ENCODE data around the gene MAN1C1.
"Not testable (repeated sequence)": the region's sequence is repeated elsewhere in the genome, so short reads cannot be mapped to it uniquely, and the experiment has no call there.

Gene MAN1C1

DNA sequence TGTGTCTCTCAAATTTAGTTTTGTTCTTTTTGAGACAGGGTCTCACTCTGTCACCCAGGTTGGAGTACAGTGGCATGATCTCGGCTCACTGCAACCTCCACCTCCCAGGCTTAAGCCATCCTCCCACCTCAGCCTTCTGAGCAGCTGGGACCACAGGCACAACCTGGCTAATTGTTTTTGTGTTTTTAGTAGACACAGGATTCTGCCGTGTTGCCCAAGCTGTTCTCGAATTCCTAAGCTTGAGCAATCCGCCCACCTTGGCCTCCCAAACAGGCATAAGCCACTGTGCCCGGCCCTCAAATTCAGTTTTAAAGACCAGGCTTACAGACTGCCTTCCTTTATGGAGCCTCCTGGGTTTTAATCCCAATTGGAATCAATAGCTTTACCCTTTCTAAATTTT lies 99.7 kb downstream of the MAN1C1 start:
- no peak for DNase-seq (ENCODE audit: low spot score)

DNA sequence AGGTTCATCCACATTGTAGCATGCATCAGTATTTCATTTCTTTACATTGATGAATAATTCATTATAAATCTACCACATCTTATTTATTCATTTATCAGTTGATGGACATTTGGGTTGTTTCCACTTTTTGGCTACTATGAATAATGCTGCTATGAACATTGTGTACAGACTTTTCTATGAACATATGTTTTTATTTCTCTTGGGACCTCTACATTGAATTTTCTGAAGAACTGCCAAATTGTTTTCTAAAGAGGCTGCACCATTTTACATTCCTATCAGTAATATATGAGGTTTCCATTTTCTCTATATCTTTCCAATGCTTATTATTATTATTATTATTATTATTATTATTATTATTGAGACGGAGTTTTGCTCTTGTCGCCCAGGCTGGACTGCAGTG lies 102.1 kb downstream of the MAN1C1 start:
- no peak for DNase-seq (ENCODE audit: low spot score)

GRCh38 chr1:25720624-25721023 lies 104.0 kb downstream of the MAN1C1 start:
- DNase-seq (ENCODE audit: low spot score), result no peak

- DNase-seq (ENCODE audit: low spot score), result no peak
Measured at GRCh38 chr1:25723250-25723880, 106.8 kb downstream of the MAN1C1 start.

- DNase-seq (ENCODE audit: low spot score), result no peak
Measured at GRCh38 chr1:25724201-25724600, 107.6 kb downstream of the MAN1C1 start.

GRCh38 chr1:25724966-25725365 lies 108.4 kb downstream of the MAN1C1 start:
- DNase-seq (ENCODE audit: low spot score), result no peak

DNA sequence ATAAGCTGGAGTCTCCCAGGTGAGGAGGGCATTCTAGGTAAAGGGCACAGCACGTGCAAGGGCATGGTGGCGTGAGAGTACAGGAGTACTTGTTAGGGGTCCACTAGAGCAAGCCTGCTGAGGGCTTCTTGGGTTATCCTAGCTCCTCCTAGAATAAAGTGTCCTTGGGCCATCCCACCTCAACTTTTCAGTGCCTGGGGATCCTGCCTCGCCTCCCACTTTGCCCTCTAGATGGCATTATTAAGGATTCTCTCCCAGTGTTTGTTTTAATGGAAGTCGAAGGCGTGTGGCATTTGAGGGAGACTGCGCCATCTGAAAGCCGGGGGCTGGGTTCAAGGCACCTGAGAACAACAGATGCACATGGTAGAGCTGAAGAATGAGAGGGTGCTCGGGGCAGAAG lies 108.9 kb downstream of the MAN1C1 start:
- no peak for DNase-seq (ENCODE audit: low spot score)

DNA sequence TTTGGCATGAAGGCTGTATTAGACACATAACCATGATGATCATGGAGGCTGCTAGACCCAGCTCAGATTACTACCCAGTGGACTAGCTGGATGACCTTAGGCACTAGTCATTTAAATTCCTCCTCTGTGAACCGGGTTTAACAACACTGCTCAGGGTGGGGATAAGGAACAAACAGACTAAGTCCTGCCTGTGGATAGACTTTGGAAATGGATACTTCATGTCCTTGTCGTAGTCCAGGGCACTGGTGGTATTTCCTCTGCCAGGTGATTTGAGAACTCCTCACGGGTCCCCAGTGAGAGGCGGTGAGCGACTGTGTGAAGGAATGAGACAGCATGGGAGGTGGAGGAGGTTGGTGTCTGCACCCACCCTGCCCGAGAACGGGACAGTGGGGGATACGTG lies 110.5 kb downstream of the MAN1C1 start:
- no peak for DNase-seq (ENCODE audit: low spot score)

DNA sequence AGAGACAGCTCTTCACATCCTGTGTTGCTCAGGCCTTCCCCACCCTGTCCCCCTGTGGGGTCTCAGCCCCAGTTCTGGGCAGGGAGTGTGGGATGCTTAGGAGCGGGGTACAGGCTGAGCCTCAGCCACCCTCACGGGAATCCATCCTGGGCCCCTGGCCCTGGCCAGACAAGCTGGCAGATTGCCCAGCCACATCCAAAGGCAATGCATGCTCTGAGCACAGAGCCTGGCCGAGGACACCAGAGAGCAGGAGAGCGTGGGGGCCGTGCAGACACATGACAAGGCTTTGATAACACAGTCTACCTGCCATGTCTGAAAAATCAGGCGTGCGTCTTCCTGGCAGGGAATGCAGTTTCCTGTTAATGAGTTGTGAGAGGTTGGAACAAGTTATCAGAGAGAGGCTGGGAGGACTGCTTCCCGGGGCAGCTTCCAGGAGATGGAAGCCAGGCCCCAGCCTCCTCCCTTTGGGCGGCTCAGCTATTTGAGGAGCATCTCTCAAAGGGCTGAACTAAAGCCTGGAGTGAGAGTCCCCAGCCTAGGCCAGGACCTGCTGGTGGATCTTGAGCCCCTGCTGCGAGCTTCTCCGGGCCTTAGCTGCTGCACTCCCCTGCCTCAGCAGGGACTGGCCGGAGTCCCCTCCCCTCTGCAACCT lies 111.2 kb downstream of the MAN1C1 start:
- DNase-seq (ENCODE audit: low spot score), result no peak

DNA sequence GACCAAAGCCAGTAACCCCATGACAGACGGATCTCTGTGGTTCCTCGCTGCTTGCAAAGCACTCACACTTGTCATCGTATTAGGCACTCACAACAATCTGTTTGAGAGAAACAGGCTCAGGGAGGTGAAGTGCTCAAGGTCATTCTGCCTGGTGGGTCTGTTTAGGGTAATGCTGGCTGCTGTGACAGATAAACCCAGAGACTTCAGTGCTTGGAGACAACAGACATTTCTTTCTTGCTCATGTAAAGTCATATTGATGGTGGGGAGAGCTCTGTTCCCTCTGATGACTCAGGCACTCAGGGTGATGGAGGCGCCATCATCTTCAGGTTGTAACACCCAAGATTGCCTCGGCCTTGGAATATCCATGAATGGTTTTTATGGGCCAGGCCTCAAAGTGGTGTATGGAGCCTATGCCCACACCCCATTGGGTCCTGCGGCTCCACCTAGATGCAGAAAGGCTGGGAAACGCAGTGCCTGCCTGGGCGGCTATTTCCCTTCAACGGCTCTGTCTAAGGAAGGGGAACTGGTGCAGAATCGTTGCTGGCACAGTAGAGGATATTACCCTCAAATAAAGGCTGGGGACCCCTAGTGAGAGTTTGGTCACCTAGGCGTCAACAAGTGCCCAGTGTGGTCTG lies 111.8 kb downstream of the MAN1C1 start:
- DNase-seq (ENCODE audit: low spot score), result no peak

DNA sequence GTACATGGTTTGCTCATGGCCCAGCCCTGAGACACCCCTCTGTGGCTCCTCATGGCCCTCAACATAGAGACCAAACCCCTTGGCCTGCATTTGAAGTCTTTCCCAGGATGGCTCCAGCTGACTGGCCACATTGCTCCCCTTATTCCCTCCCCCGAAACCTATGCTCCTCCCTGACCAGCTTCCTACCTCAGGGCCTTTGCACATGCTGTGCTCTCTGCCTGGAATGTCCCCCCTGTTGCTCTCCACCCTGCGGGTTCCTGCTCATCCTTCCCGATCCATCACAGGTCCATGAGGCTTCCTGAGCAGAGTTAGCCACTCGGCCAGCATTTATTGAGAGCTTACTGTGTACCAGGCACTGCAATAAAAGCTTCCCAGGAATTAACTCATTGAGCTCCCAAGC lies 112.5 kb downstream of the MAN1C1 start:
- DNase-seq (ENCODE audit: low spot score), result no peak

DNA sequence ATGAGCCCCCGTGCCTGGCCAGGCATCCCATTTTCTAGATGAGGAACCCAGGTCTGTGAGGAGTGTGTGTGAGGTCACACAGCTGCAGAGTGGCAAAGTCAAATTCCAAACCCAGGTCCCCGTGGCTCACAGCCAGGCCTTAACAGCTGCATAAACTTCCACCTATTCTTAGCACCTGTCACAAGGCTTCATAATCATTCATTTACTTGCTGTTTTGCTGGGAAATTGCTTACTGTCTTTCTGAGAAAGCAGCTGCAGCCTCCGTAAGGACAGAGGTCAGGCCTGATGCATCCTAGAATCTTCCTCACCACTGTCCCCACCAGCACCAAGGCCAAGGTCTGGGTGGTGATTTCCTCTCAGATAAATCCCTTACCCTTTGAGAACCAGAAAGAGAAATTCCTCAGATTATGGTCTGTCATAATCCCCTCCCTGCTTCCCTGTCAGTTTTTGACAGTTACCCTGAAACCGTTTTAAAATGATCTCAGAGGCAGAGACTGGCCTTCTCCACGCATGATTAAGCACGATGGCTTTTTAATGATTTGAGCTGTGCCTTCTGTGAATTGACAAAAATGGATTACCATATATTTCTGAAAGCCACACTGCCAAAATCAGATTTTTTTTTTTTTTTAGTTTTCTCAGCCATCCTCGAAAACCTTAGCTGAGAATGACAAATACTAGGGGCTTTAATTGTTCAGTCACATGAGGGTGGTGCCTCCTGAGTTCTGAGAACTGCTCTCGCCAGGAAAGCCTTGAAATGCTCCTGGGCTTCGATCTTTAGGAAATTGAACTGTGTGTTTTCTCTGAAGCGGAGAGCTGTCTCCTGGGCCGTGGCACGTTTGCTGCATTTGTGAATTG lies 113.4 kb downstream of the MAN1C1 start:
- DNase-seq (ENCODE audit: low spot score), result no peak

DNA sequence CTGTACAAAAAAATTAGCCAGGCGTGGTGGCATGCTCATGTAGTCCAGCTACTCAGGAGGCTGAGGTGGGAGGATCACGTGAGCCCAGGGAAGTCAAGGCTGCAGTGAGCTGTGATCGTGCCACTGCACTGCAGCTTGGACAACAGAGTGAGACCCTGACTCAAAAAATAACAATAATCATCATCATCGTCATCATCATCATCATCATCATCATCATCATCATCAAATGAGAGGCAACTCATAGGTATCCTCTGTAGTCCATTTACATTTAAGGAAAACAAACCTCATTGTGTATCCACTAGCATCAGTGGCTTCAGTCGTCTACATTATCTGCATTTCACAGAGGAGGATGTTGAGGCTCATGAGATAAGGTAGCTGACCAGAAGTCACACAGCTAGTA lies 114.6 kb downstream of the MAN1C1 start:
- no peak for DNase-seq (ENCODE audit: low spot score)

- DNase-seq (ENCODE audit: low spot score), result no peak
Measured at GRCh38 chr1:25731626-25732370, 115.2 kb downstream of the MAN1C1 start.

DNA sequence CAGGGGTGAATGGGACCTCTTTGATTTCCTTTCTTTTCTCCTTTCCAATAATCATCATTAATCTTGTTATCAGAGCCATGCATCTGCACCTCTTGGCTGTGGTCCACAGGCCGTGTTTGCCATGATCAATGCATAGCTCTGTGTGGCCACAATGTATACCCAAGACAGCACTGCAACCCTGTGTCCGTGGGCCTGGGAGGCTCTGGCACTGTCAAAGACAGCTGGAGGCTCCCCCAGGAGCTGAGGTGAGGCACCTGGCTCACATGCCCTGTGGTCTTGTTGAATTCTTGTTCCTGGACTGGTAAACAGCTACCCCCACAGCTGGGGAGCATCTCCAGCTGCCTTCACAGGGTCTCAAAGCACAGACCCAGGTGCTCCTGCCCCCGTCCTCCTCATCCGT lies 116.2 kb downstream of the MAN1C1 start:
- DNase-seq (ENCODE audit: low spot score), result no peak

DNA sequence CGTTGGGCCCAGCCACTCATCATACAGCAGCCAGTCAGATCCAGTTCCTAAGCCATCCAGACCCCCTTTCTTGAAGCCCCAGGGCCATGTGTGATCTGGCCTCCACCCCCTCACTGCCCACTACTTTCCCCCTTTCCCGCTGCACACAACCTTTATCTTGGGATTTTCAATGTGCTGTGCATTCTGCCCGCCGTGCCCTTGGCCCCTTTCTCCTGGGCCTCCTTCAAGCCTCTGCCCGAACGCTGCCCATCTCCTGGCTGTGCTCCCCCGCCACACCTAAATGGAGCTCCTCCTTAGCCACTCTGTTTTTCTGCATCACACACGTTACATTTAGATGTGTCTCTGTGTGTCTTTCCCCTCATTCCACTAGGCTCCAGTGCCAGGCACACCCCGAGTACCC lies 116.7 kb downstream of the MAN1C1 start:
- no peak for DNase-seq (ENCODE audit: low spot score)

- not testable (repeated sequence) for DNase-seq (ENCODE audit: low spot score)
Measured at GRCh38 chr1:25734991-25735390, 118.4 kb downstream of the MAN1C1 start.

DNA sequence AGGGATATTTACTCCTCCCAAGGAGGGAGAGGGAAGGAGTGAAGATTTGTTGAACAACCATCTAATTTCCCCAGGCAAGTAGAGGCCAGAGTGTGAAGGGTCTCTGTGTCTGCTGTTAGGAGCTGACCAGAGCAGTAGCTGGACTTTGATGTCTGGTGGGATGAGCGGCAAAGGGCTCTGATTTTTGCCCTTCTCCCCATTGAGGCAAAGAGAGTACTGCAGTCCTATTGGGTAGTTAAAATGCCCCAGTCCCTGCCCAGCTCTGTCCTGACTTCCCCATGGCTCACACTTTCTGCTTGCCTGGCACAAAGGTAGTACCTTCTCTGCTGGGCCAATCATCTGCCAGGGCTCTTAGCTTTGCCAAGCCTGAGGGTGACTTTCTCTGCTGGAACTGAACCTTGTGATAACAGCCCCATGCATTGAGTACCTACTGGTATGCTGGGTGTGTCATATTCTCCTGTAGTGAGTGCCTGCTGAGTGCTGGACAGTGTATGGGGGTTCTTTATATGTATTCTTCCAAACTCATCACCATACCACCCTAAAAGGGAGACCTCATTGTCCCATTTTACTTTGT lies 119.5 kb downstream of the MAN1C1 start:
- no peak for DNase-seq (ENCODE audit: low spot score)

GRCh38 chr1:25737130-25737529 lies 120.5 kb downstream of the MAN1C1 start:
- no peak for DNase-seq (ENCODE audit: low spot score)

DNA sequence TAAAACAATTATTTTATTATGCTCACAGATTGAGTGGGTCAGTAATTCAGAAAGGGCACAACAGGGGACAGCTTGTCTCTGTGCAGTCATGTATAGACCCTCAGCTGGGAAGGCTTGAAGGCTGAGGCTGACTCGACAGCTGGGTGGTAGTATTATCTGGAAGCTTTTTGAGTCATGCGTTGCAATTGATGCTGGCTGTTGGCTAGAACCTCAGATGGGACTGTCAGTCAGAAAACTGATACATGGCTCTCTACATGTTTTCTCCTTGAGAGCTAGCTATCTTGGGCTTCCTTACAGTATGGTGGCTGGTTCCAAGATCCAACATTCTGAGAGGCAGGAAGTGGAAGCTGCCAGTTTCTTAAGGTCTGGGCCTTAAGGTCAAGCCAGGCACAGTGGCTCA lies 121.9 kb downstream of the MAN1C1 start:
- DNase-seq (ENCODE audit: low spot score), result no peak

DNA sequence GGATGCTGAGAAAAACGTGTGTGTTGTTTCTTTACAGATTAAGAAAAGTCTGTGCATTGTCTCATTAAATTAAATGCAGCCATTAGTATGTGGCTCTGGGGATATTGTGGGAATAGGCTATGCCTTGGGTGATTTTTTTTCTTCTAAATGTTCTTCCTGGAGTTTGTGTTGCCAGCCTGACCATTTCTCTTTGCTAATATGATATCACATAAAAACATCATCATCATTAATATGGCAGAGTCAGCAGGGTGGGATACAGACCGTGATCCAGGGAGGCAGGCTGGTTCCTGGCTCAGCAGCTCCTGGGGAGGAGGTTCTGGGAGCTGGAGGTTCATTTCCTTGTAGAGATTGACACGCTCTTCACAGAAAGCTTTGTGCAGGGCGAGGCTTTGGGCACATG lies 122.8 kb downstream of the MAN1C1 start:
- DNase-seq (ENCODE audit: low spot score), result no peak

GRCh38 chr1:25740071-25740470 lies 123.5 kb downstream of the MAN1C1 start:
- no peak for DNase-seq (ENCODE audit: low spot score)
